ENCODE data around the gene STRN3. TPM values are rescaled to one million over a fixed set of nuclear protein-coding genes. Genes with fewer than 3 reads are reported as not detected.

Gene STRN3
- total RNA-seq, 1 donor from 2014 or later: 58.1 TPM

DNA sequence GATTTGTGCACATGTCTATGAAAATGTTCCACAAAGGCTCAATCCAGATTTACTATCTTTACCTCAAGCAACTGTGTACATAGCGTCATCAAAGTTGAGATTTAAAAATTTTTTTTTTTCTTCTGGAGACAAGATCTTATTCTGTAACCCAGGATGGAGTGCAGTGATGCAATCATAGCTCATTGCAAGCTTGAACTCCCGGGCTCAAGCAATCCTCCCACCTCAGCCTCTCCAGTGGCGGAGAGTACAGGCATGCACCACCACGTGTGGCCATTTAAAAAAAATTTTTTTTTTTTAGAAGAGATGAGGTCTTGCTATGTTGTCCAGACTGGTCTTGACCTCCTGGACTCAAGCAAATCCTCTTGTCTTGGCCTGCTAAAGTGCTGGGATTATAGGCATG lies 149.5 kb downstream of the STRN3 start:
- DNase-seq: no peak
- no peak overlapping the region for H3K27ac Mint-ChIP-seq (ENCODE audit: unreplicated experiment)
- no peak overlapping the region for H3K4me3 Mint-ChIP-seq (ENCODE audit: unreplicated experiment)
- peaks cover 2% of the 10 kb centered on the region for H3K9me3 Mint-ChIP-seq (ENCODE audit: unreplicated experiment)
- peaks cover 6% of the 10 kb centered on the region for H3K27me3 Mint-ChIP-seq (ENCODE audit: unreplicated experiment)
- TF ChIP-seq, protein P1, sequence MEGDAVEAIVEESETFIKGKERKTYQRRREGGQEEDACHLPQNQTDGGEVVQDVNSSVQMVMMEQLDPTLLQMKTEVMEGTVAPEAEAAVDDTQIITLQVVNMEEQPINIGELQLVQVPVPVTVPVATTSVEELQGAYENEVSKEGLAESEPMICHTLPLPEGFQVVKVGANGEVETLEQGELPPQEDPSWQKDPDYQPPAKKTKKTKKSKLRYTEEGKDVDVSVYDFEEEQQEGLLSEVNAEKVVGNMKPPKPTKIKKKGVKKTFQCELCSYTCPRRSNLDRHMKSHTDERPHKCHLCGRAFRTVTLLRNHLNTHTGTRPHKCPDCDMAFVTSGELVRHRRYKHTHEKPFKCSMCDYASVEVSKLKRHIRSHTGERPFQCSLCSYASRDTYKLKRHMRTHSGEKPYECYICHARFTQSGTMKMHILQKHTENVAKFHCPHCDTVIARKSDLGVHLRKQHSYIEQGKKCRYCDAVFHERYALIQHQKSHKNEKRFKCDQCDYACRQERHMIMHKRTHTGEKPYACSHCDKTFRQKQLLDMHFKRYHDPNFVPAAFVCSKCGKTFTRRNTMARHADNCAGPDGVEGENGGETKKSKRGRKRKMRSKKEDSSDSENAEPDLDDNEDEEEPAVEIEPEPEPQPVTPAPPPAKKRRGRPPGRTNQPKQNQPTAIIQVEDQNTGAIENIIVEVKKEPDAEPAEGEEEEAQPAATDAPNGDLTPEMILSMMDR (IDR thresholded peaks at IDR 0.05; ENCODE audit: partially characterized antibody, unreplicated experiment): no peak
- H3K36me3 Mint-ChIP-seq (ENCODE audit: unreplicated experiment): no peaks in the 10 kb centered on the region
- peaks cover 9% of the 10 kb centered on the region for H3K4me1 Mint-ChIP-seq (ENCODE audit: low read depth, unreplicated experiment)

DNA sequence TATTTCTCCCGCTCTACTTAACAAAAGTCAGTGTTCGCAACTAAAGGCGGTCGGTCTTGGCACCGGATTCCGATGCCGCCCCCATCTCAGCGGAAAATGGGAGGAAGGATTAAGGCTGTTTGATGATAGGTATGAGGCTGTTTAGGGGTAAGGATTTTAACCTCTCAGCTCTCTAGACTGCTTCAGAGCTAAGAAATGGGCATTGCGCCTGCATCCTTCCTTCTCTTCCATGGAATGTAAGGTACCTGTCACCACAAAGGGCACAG lies 150.5 kb downstream of the STRN3 start:
- TF ChIP-seq, protein P1 (IDR thresholded peaks at IDR 0.05; ENCODE audit: partially characterized antibody, unreplicated experiment): no peak
- Mint-ChIP-seq H3K27me3 (ENCODE audit: unreplicated experiment) (peaks cover 6% of the 10 kb centered on the region), H3K27ac (ENCODE audit: unreplicated experiment) (no peak overlapping the region), H3K36me3 (ENCODE audit: unreplicated experiment) (no peaks in the 10 kb centered on the region), H3K4me3 (ENCODE audit: unreplicated experiment) (peak overlapping the region; percentile 82), H3K4me1 (ENCODE audit: low read depth, unreplicated experiment) (peaks cover 9% of the 10 kb centered on the region), H3K9me3 (ENCODE audit: unreplicated experiment) (peaks cover 2% of the 10 kb centered on the region)
- DNase-seq: no peak

DNA sequence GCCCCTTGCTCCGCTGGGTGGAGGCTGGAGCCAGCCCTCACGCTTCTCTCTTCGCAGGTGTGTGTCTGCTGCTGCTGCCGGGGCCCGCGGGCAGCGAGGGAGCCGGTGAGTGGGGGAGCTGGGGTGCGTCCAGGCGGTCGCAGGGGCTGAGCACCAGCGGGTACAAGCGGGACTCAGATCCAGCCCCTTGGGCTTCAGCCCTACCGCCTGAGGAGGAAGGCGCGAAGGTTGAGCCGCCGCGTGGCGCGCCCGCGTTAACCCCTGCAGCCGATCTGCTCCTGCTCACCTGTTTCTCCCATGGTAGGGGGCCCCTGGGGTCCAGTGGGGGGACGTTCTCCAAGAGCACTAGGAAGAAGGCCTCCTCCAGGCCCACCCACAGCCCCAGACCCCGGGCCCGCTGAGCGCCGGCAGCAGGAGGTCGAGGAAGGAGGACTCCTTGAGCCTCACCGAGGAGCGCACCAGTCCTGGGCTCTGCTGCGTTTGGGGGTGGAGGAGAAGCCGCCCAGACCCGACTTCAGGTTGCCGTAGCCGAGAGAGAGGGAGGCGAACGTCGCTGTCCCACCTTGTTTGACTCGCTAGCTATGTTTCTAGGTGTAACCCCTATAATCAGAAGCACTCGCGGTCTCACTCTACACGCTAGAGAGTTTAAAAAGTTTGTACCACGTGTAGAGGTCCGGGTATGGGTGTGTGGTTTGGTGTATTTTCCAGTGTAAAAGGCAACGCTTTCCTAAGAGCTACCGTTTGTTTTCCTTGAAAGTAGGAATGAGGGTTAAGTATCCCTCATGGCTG lies 151.0 kb downstream of the STRN3 start:
- H3K4me1 Mint-ChIP-seq (ENCODE audit: low read depth, unreplicated experiment): peaks cover 10% of the 10 kb centered on the region
- H3K27ac Mint-ChIP-seq (ENCODE audit: unreplicated experiment): no peak overlapping the region

DNA sequence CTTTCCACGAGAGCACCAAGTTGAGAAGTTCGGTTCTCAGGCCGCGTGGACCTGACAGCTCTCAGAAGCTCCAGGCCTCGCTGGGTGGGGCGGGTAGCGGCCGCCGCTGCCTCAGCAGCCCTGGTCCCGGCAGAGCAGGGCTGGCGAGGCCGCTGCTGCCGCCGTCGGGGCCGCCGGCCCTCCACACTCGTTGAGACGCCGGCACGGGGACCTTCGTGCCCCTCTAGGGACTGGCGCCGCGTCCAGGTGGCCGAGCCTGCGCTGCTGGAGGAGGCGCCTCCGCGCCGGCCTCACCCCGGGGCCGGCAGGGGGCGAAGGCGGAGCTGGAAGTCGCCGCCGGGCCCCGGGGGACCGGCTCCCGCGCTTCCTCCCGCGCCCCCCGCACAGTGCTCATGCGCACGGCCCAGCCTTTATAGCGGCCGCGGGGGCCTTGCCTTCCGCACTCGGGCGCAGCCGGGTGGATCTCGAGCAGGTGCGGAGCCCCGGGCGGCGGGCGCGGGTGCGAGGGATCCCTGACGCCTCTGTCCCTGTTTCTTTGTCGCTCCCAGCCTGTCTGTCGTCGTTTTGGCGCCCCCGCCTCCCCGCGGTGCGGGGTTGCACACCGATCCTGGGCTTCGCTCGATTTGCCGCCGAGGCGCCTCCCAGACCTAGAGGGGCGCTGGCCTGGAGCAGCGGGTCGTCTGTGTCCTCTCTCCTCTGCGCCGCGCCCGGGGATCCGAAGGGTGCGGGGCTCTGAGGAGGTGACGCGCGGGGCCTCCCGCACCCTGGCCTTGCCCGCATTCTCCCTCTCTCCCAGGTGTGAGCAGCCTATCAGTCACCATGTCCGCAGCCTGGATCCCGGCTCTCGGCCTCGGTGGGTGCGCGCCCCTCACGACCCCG lies 151.8 kb downstream of the STRN3 start, which contains the start of gene COCH:
COCH (plus strand) TSS at position 440 of the 879 bp plus-strand sequence; CDS start at position 820, 380 bp downstream.
- Mint-ChIP-seq H3K27me3 (ENCODE audit: unreplicated experiment) (peaks cover 8% of the 10 kb centered on the region), H3K27ac (ENCODE audit: unreplicated experiment) (peak within 1 kb of the TSS; percentile 2)

More for the DNA sequence above, 151.0 kb downstream of the STRN3 start:
- Mint-ChIP-seq H3K4me3 (ENCODE audit: unreplicated experiment) (peak overlapping the region; percentile 82), H3K9me3 (ENCODE audit: unreplicated experiment) (peaks cover 2% of the 10 kb centered on the region), H3K36me3 (ENCODE audit: unreplicated experiment) (no peaks in the 10 kb centered on the region), H3K27me3 (ENCODE audit: unreplicated experiment) (peaks cover 6% of the 10 kb centered on the region)
- TF ChIP-seq, protein P1 (IDR thresholded peaks at IDR 0.05; ENCODE audit: partially characterized antibody, unreplicated experiment): no peak
- DNase-seq: no peak

More for the DNA sequence above, 151.8 kb downstream of the STRN3 start, which contains the start of gene COCH:
- H3K4me3 Mint-ChIP-seq (ENCODE audit: unreplicated experiment): peak within 1 kb of the TSS; percentile 82
- TF ChIP-seq, protein P1 (IDR thresholded peaks at IDR 0.05; ENCODE audit: partially characterized antibody, unreplicated experiment): peak; percentile 63
- H3K4me1 Mint-ChIP-seq (ENCODE audit: low read depth, unreplicated experiment): peaks cover 17% of the 10 kb centered on the region
- H3K9me3 Mint-ChIP-seq (ENCODE audit: unreplicated experiment): peaks cover 2% of the 10 kb centered on the region
- peak; percentile 81 for DNase-seq
- no peaks in the 10 kb centered on the region for H3K36me3 Mint-ChIP-seq (ENCODE audit: unreplicated experiment)
